NCI-H2029 (cell line): Measurements from ENCODE around the gene ZNF674.
A peak's percentile ranks its signal among the peaks of the same experiment; 100 is the strongest.
"Not testable (repeated sequence)": the region's sequence is repeated elsewhere in the genome, so short reads cannot be mapped to it uniquely, and the experiment has no call there.

Experiments
- DNase-seq: peaks from one replicate; lab custom pipeline; 2025; lab: John Stamatoyannopoulos, UW

Gene ZNF674

DNA sequence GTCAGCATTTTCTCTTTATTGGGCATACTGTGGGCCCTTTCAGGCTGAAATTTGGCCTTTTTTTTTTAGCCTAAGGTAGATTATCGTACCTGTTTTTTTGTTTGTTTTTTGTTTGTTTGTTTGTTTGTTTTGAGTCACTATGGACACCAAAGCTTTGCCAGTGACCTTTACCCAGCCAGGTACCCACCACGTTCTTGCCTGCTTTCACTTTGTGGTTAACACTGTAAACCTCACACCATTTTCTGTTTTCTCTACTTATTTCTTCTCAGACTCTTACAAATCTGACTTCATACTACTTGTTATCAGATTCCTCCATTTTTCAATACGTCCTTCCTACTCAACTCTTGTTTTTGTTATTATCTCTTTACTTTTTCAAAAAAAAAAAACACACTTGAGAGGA is 81.5 kb downstream of the ZNF674 start:
- no peak for DNase-seq

DNA sequence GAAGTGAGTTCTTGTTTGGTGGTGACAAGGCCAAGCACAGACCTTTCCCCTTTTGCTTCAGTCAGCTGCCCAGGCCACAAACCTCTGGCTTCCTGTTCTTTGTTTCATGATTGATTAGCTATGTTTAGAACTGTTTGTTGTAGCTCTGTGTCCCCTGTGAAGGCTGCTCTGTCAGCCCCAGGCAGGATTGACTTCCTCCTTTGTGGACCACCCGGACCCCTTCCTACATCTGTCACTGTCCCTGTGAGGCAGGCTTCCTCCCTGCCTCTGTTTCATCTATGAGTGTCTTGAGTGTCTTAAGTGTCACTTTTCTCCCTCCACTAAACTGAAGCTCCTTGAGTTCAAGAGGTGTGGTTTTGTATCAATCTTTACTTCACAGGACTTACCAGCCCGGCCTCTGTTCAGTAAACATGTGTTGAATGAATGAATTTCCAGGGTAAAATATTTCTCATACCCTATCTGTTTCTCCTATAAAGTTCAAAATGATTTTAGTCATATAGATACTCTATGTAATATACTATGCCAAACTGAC is 83.5 kb downstream of the ZNF674 start:
- DNase-seq: no peak

DNA sequence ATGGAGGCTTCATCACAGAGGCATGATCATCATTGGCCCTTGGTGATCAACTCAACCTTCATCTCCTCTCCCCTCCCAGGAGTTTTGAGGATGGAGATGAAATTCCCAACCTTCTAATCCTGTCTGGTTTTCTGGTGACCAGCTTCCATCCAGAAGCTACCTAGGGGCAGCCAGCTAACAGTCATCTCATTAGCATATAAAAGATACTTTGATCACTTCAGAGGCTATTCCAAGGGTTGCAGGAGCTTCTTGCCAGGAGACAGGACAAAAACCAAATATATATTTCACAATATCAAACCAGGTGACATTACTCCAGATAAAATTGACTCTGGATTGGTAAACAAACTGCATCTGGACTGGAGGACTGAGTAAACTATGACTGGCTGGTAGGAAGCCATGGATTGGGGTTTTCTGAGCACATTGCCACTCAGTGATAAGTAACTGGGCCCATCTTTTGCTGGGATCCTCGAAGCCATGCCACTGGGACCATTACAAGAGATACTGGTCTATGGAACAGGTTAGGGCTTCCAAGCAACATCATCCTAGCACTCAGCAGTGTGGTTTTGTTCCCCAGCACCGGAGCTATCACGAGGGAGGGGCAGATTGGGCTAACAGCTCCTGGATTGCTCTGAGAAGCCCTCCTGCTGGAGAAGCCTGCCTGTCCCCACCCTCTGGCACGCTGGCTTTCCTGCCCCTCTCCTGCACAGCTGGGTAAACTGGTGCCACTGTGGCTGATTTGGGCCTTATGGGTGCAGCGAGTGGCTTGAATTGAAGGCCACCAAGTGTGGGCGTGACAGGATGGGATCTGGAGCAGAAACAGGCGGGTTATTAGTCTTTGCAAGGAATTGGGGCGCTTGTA is 84.2 kb downstream of the ZNF674 start:
- not testable (repeated sequence) for DNase-seq

DNA sequence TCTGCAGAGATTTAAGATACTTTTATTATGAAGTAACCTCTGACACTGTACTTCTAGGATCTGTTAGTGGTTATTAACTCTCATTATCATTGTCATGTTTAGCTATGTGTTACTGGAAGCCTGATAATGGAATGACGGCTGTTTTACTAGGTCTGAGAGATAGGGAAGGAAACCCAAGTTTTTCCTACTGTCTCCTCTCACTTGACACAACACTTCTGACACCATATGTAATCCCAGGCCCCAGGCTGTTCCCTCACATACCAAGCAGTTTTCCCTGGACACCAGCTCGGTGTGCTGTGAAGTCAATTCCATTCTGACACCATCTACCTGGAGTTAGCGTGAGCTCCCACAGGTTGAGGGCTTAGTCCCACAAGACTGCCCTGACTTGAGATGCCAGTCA is 85.6 kb downstream of the ZNF674 start:
- DNase-seq: no peak

DNA sequence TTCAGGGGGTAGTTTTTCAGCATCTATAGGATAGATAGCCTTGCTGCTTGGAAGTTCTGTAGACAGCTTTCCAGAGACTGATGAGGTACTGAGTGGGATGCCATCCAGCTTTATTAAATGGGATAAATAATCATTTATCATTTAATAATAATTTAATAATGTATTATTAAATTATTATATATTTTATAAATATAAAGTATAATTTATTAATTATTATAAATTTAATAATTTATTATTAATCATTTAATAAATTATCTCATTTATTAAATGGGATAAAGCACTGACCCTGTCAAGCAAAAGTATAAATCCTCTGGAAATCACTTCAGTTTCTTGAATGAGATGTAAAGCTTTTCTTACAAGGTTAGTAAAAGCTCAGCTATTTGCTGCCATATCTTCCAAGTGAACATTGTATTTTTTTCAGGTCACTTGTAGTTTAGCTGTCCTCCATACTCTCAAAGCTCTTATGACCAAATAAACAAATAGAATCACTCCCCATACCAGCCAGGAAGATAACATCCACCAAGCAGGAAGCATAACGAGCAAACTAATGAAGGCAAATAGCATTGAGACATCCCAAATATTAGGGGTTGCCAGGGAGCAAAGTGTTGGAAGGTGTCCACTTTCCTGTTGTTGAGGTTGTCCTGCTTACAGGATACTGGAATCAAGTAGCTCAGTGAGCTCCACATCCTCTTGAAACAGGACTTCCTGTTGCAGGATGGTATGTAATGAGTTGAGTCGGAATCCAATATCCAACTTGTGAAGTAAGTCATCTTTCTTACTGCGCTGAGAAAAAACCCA is 88.9 kb downstream of the ZNF674 start:
- DNase-seq: peak; percentile 47
